RWPE1 (cell line): ENCODE data around the gene SOS1.
"Not testable (repeated sequence)": the region's sequence is repeated elsewhere in the genome, so short reads cannot be mapped to it uniquely, and the experiment has no call there.

Experiments used
- CTCF ChIA-PET: fragments of 350-600 bp; sonication (Branson Sonifier 250); formaldehyde crosslinking; extraction: SDS; loops from one replicate; lab custom pipeline; 2021; lab: Yijun Ruan, JAX
- POLR2A ChIA-PET: fragments of 400-600 bp; formaldehyde crosslinking; extraction: SDS; loops from one replicate; lab custom pipeline; 2020; ENCODE audit warnings: antibody characterized with exemption; ENCODE audit not compliant: low non-redundant PET; lab: Yijun Ruan, JAX
- DNase-seq: peaks from one replicate; pipeline ENCODE4 v3.0.0; 2012; ENCODE audit warnings: low spot score
- H3K27ac ChIP-seq: fragments of 450-650 bp; 2 replicates; pipeline ENCODE4 v1.5.1; 2017
- CTCF ChIP-seq: fragments of 450-650 bp; conservative IDR thresholded peaks from 2 replicates; pipeline ENCODE4 v1.5.1; 2017; ENCODE audit warnings: low read depth, mild to moderate bottlenecking

SOS1 gene

GRCh38 chr2:38943784-38944183 lies 177.1 kb downstream of the SOS1 start:
- ChIA-PET CTCF (no interaction called here), POLR2A (no interaction called here)
- H3K27ac ChIP-seq = no peak overlapping the region
- DNase-seq = no peak
- no peak for TF ChIP-seq CTCF

DNA sequence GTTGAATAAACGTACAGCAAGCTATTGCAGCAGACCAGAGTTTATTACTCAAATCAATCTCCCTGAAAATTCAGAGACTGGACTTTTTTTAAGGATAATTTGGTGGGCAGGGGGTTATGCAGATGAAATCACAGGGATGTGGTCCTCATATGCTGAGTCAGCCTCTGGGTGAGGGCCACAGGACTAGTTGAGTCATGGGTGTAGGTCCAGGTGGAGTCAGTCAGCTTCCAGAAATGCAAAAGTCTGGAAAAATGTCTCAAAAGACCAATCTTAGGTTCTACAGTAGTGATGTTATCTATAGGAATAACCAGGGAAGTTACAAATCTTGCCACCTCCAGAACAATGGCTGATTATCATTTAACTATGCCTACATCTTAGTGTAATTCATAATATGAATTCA lies 180.1 kb downstream of the SOS1 start:
- no peak for TF ChIP-seq CTCF
- DNase-seq = no peak
- POLR2A ChIA-PET = no interaction called here
- CTCF ChIA-PET = no interaction called here
- H3K27ac ChIP-seq = no peak overlapping the region

GRCh38 chr2:38937548-38937947 lies 183.3 kb downstream of the SOS1 start:
- ChIA-PET CTCF (no interaction called here), POLR2A (no interaction called here)
- no peak for TF ChIP-seq CTCF
- no peak overlapping the region for H3K27ac ChIP-seq
- DNase-seq = no peak

DNA sequence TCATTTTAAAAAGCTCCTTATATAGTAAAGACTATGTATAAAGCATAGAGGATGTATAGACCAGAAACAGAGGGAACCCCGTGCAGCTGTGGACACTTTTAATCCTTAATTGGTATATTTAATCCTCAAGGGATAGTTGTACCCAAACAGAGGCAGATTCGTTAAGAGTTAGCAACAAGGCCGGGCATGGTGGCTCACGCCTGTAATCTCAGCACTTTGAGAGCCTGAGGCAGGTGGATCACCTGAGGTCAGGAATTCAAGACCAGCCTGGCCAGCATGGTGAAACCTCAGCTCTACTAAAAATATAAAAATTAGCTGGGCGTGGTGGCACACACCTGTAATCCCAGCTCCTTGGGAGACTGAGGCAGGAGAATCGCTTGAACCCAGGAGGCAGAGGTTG lies 184.3 kb downstream of the SOS1 start:
- DNase-seq, H3K27ac ChIP-seq, POLR2A ChIA-PET: not testable (repeated sequence)
- CTCF ChIA-PET = interaction anchor here (1.1 kb wide), 1 partner anchor 11 kb away, joined by 7 read pairs; no protein-coding TSS in a partner anchor

GRCh38 chr2:38935568-38936172 lies 185.2 kb downstream of the SOS1 start:
- ChIA-PET POLR2A (no interaction called here), CTCF (interaction anchor here (0.7 to 1.1 kb wide), 2 partner anchors 12 to 270 kb away, joined by 3 to 7 read pairs; no protein-coding TSS in a partner anchor)
- no peak for TF ChIP-seq CTCF

GRCh38 chr2:38934742-38935141 lies 186.1 kb downstream of the SOS1 start:
- CTCF ChIA-PET = no interaction called here
- no peak for TF ChIP-seq CTCF
- H3K27ac ChIP-seq = no peak overlapping the region
- DNase-seq = no peak
- POLR2A ChIA-PET = no interaction called here

More at GRCh38 chr2:38935568-38936172, 185.2 kb downstream of the SOS1 start:
- no peak overlapping the region for H3K27ac ChIP-seq
- no peak for DNase-seq

GRCh38 chr2:38933653-38934052 lies 187.2 kb downstream of the SOS1 start:
- no peak for DNase-seq
- ChIA-PET CTCF (no interaction called here), POLR2A (no interaction called here)
- TF ChIP-seq CTCF = no peak
- no peak overlapping the region for H3K27ac ChIP-seq
